ENCODE measurements around the gene RIBC2.

DNA sequence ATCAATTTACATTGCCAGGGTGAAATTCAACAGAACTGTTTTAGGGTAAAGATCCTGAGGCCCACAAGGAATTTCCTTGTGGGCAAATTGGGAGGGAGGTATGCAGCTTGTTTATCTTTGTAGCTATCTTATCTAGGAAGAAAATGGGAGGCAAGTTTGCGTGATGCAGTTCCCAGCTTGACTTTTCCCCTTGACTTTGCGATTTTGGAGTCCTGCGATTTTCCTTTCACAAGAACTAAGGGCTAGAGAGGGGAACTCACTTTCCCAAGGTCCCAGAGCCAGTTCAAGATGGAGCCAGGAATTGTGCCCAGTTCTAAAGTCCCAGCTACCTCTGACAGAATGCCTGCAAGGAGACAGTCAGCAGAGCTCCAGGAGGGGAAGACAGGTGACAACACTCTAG, 30.7 kb downstream of the RIBC2 start:
- TF ChIP-seq, protein P1, sequence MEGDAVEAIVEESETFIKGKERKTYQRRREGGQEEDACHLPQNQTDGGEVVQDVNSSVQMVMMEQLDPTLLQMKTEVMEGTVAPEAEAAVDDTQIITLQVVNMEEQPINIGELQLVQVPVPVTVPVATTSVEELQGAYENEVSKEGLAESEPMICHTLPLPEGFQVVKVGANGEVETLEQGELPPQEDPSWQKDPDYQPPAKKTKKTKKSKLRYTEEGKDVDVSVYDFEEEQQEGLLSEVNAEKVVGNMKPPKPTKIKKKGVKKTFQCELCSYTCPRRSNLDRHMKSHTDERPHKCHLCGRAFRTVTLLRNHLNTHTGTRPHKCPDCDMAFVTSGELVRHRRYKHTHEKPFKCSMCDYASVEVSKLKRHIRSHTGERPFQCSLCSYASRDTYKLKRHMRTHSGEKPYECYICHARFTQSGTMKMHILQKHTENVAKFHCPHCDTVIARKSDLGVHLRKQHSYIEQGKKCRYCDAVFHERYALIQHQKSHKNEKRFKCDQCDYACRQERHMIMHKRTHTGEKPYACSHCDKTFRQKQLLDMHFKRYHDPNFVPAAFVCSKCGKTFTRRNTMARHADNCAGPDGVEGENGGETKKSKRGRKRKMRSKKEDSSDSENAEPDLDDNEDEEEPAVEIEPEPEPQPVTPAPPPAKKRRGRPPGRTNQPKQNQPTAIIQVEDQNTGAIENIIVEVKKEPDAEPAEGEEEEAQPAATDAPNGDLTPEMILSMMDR (optimal IDR thresholded peaks at IDR 0.05 in 1 of 3, IDR thresholded peaks at IDR 0.05 in 1 of 3, conservative IDR thresholded peaks at IDR 0.05 in 1 of 3; ENCODE audit: extremely low read depth in 1 of 3, insufficient read depth in 2 of 3, low read length in 3 of 3): no peak
- TF ChIP-seq EZH2 (IDR thresholded peaks at IDR 0.05; ENCODE audit: low read length): no peak

All from keratinocyte (primary cell).